K562 (cell line): Measurements from ENCODE around the gene PNPLA2. TPM values are rescaled to one million over a fixed set of nuclear protein-coding genes. Genes with fewer than 3 reads are reported as not detected.

Experiments
- CAMTA2 ChIP-seq: fragments of 250-450 bp; sonication (Bioruptor Pico); conservative IDR thresholded peaks from 2 replicates; pipeline ENCODE4 v1.5.1; 2022
- ELF2 ChIP-seq: fragments of 250-450 bp; sonication (Bioruptor Pico); IDR thresholded peaks from 2 replicates; pipeline ENCODE4 v1.5.0; 2021; ENCODE audit warnings: mild to moderate bottlenecking
- FOXA1 ChIP-seq: fragments of 450-650 bp; IDR thresholded peaks from 2 replicates; pipeline ENCODE4 v1.6.1; 2016; ENCODE audit warnings: mild to moderate bottlenecking, borderline replicate concordance
- MED1 ChIP-seq: sonication (generic); formaldehyde crosslinking; IDR thresholded peaks from 2 replicates; pipeline ENCODE4 v1.8.1; 2023; ENCODE audit warnings: missing genetic modification reagents, borderline replicate concordance
- MYNN ChIP-seq, 2 experiments: sonication (generic); formaldehyde crosslinking in 1 of 2; IDR thresholded peaks; 2 replicates each; pipeline versions ENCODE4 v1.5.0 to v1.6.1; 2016 to 2020; ENCODE audit warnings: antibody characterized with exemption in 1 of 2, missing genetic modification reagents in 1 of 2
- NELFE ChIP-seq: IDR thresholded peaks from 2 replicates; pipeline ENCODE4 v1.6.1; 2011; ENCODE audit warnings: mild to moderate bottlenecking; ENCODE audit not compliant: insufficient read depth, insufficient read length
- RBM22 ChIP-seq: fragments of 200-400 bp; formaldehyde crosslinking; IDR thresholded peaks from 2 replicates; pipeline ENCODE4 v1.6.1; 2018; ENCODE audit warnings: low read length, low read depth; ENCODE audit not compliant: poor library complexity, severe bottlenecking
- RNF2 ChIP-seq: sonication (generic); IDR thresholded peaks from 2 replicates; pipeline ENCODE4 v1.6.1; 2016
- RNF219 ChIP-seq: fragments of 250-450 bp; sonication (Bioruptor Pico); IDR thresholded peaks from 2 replicates; pipeline ENCODE4 v1.5.0; 2022; ENCODE audit warnings: mild to moderate bottlenecking
- RUNX1 ChIP-seq: sonication (generic); IDR thresholded peaks from 2 replicates; pipeline ENCODE4 v1.6.1; 2016; ENCODE audit warnings: antibody characterized with exemption, low read depth
- SRF ChIP-seq, 2 experiments: fragments of 250-450, 450-650 bp in 1 of 2; sonication (Bioruptor Pico) in 1 of 2; sonication (generic) in 1 of 2; formaldehyde crosslinking; IDR thresholded peaks; 2 replicates each; pipeline versions ENCODE4 v1.5.0 to v1.5.1; 2020 to 2022; ENCODE audit warnings: mild to moderate bottlenecking in 1 of 2, missing genetic modification reagents in 1 of 2
- SRSF3 ChIP-seq: fragments of 200-400 bp; formaldehyde crosslinking; IDR thresholded peaks from 2 replicates; pipeline ENCODE4 v1.6.1; 2016; ENCODE audit warnings: mild to moderate bottlenecking, low read length, moderate library complexity; ENCODE audit not compliant: insufficient read depth
- SRSF9 ChIP-seq: fragments of 200-400 bp; formaldehyde crosslinking; IDR thresholded peaks from 2 replicates; pipeline ENCODE4 v1.6.1; 2017; ENCODE audit warnings: low read depth, low read length, borderline replicate concordance
- TAF7 ChIP-seq: fragments of 450-650 bp; IDR thresholded peaks from 2 replicates; pipeline ENCODE4 v1.6.1; 2016; ENCODE audit warnings: missing genetic modification characterization, missing compliant biosample characterization
- TAF9B ChIP-seq: fragments of 450-650 bp; IDR thresholded peaks from 2 replicates; pipeline ENCODE4 v1.6.1; 2018; ENCODE audit warnings: mild to moderate bottlenecking; ENCODE audit not compliant: partially characterized antibody
- TGIF2 ChIP-seq: sonication (generic); formaldehyde crosslinking; IDR thresholded peaks from 2 replicates; pipeline ENCODE4 v1.8.1; 2022; ENCODE audit warnings: mild to moderate bottlenecking, missing genetic modification reagents, moderate library complexity
- TOE1 ChIP-seq, 2 experiments: fragments of 450-650 bp in 1 of 2; sonication (generic) in 1 of 2; formaldehyde crosslinking in 1 of 2; IDR thresholded peaks; 2 replicates each; pipeline versions ENCODE4 v1.7.1 to v1.8.0; 2016 to 2022; ENCODE audit warnings: borderline replicate concordance in 2 of 2, mild to moderate bottlenecking in 2 of 2, antibody characterized with exemption in 1 of 2, inconsistent platforms in 1 of 2, low read depth in 1 of 2, missing genetic modification reagents in 1 of 2, moderate library complexity in 1 of 2
- polyA plus RNA-seq, 8 experiments: library from polyadenylated mRNA; depleted of rRNA in 4 of 8; stranded (reverse) in 5 of 8; unstranded in 3 of 8; fragments of >200 nt; fragmentation: Nextera tagmentation in 2 of 8; fragmentation: Illumina TruSeq in 1 of 8; extraction: Ambion mirVana in 2 of 8; extraction: Trizol in 1 of 8; gene quantifications; 2 replicates each; pipeline versions ENCODE4 v1.2.1 to v1.2.3, GENCODE V29; 2011 to 2014; ENCODE audit warnings: inconsistent platforms in 1 of 8, missing spikeins in 1 of 8
- total RNA-seq, 7 experiments: library from RNA; depleted of rRNA in 6 of 7; stranded (reverse); fragments of >200 nt in 6 of 7; fragmentation: Illumina TruSeq in 2 of 7; extraction: Trizol in 2 of 7; gene quantifications; 2 replicates each; pipeline versions ENCODE4 v1.2.1 to v1.2.3, GENCODE V29; 2011 to 2021; ENCODE audit warnings: low replicate concordance in 1 of 7
- TF ChIP-seq, protein P1 (sequence below): fragments of 250-450 bp; sonication (Bioruptor Pico); IDR thresholded peaks from 2 replicates; pipeline ENCODE4 v1.4.0; 2020; ENCODE audit warnings: borderline replicate concordance
- TF ChIP-seq, protein P2 (sequence below): fragments of 450-650 bp; formaldehyde crosslinking; IDR thresholded peaks from 2 replicates; pipeline ENCODE4 v1.4.0; 2020; ENCODE audit warnings: mild to moderate bottlenecking, moderate library complexity
- TF ChIP-seq, protein P3 (sequence below): fragments of 450-650 bp; formaldehyde crosslinking; IDR thresholded peaks from 2 replicates; pipeline ENCODE4 v1.4.0; 2020; ENCODE audit warnings: mild to moderate bottlenecking, moderate library complexity
- TF ChIP-seq, protein P4 (sequence below): sonication (generic); formaldehyde crosslinking; IDR thresholded peaks from 2 replicates; pipeline ENCODE4 v1.9.0; 2022; ENCODE audit warnings: mild to moderate bottlenecking, missing genetic modification reagents

The PNPLA2 gene
- total and polyA plus RNA-seq, 9 of the 15 experiments (the other 6 are each of a cell fraction or from before 2014, with no cell fraction given): 0.39 to 87.1 (median 8.4) TPM

DNA sequence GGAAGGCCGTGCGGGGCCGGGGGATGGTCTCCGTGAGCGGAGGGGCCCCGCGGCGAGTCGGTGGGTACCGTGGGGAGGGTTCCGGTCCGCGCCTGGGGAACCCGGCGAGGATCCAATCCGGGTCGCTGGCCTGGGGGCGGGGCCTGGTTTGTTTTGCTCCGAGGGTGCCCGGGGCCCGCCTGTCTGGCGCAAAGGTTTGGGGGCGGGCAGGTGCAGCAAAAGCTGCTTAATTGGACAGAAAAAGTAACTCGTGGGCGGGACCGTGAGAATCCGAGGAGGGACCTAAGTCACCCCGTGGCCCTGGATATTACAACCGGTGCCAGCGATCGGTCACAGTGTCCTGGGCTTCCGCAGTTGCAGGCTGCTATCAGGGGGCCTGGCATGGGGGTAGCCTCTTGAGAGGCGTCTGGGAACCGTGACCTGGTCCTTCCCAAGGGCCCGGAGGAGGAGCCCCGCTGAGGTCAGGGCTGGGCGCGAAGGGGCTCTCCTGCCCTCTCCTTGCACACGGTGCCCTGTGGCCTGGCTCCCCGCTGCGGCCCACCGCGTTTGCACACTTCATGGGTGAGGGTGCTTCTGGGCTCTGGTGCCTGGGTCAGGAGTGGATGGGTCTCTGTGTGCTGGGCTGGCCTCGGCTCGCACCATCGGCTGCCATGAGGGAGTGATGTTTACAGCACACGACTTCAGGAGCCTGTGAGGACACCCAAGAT lies 1.4 kb downstream of the PNPLA2 start (continued):
- TF ChIP-seq, protein P1, sequence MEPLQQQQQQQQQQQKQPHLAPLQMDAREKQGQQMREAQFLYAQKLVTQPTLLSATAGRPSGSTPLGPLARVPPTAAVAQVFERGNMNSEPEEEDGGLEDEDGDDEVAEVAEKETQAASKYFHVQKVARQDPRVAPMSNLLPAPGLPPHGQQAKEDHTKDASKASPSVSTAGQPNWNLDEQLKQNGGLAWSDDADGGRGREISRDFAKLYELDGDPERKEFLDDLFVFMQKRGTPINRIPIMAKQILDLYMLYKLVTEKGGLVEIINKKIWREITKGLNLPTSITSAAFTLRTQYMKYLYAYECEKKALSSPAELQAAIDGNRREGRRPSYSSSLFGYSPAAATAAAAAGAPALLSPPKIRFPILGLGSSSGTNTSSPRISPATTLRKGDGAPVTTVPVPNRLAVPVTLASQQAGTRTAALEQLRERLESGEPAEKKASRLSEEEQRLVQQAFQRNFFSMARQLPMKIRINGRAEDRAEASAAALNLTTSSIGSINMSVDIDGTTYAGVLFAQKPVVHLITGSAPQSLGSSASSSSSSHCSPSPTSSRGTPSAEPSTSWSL (CRISPR knock-in tag): no peak
- TF ChIP-seq TAF7 (tag) (no peak), RBM22 (peak; percentile 44), RNF219 (CRISPR knock-in tag) (no peak), MYNN (IDR thresholded peaks at IDR 0.05) (0 out of 2 replicates have a peak, but pooled peaks have one; percentile 20), MYNN (CRISPR knock-in tag; IDR thresholded peaks at IDR 0.05) (no peak), NELFE (no peak), MED1 (CRISPR knock-in tag) (no peak), FOXA1 (no peak), SRSF3 (0 out of 2 replicates have a peak, but pooled peaks have one; percentile 42), TAF9B (no peak), SRF (CRISPR knock-in tag; IDR thresholded peaks at IDR 0.05) (no peak), TGIF2 (0 out of 2 replicates have a peak, but pooled peaks have one; percentile 31), TOE1 (IDR thresholded peaks at IDR 0.05; ENCODE audit: borderline replicate concordance) (no peak), TOE1 (CRISPR knock-in tag; IDR thresholded peaks at IDR 0.05; ENCODE audit: borderline replicate concordance, low read depth) (no peak), RUNX1 (no peak), SRSF9 (no peak), ELF2 (CRISPR knock-in tag) (no peak), RNF2 (no peak), CAMTA2 (CRISPR knock-in tag) (no peak)
- TF ChIP-seq, protein P2, sequence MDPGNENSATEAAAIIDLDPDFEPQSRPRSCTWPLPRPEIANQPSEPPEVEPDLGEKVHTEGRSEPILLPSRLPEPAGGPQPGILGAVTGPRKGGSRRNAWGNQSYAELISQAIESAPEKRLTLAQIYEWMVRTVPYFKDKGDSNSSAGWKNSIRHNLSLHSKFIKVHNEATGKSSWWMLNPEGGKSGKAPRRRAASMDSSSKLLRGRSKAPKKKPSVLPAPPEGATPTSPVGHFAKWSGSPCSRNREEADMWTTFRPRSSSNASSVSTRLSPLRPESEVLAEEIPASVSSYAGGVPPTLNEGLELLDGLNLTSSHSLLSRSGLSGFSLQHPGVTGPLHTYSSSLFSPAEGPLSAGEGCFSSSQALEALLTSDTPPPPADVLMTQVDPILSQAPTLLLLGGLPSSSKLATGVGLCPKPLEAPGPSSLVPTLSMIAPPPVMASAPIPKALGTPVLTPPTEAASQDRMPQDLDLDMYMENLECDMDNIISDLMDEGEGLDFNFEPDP: no peak
- TF ChIP-seq, protein P3, sequence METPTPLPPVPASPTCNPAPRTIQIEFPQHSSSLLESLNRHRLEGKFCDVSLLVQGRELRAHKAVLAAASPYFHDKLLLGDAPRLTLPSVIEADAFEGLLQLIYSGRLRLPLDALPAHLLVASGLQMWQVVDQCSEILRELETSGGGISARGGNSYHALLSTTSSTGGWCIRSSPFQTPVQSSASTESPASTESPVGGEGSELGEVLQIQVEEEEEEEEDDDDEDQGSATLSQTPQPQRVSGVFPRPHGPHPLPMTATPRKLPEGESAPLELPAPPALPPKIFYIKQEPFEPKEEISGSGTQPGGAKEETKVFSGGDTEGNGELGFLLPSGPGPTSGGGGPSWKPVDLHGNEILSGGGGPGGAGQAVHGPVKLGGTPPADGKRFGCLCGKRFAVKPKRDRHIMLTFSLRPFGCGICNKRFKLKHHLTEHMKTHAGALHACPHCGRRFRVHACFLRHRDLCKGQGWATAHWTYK (CRISPR knock-in tag): peak; percentile 61; the same call in 1 of the 2 replicates
- TF ChIP-seq, protein P4, sequence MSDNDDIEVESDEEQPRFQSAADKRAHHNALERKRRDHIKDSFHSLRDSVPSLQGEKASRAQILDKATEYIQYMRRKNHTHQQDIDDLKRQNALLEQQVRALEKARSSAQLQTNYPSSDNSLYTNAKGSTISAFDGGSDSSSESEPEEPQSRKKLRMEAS (CRISPR knock-in tag): peak; percentile 18; the same call in 1 of the 2 replicates
